GM19455 (cell line): ENCODE data around the gene F12.
A peak's percentile ranks its signal among the peaks of the same experiment; 100 is the strongest.

Source experiments
- ATAC-seq: cut with Tn5 transposase; IDR thresholded peaks from one replicate; pipeline ENCODE4 v1.9.1; 2021; ENCODE audit not compliant: unreplicated experiment

The F12 gene

DNA sequence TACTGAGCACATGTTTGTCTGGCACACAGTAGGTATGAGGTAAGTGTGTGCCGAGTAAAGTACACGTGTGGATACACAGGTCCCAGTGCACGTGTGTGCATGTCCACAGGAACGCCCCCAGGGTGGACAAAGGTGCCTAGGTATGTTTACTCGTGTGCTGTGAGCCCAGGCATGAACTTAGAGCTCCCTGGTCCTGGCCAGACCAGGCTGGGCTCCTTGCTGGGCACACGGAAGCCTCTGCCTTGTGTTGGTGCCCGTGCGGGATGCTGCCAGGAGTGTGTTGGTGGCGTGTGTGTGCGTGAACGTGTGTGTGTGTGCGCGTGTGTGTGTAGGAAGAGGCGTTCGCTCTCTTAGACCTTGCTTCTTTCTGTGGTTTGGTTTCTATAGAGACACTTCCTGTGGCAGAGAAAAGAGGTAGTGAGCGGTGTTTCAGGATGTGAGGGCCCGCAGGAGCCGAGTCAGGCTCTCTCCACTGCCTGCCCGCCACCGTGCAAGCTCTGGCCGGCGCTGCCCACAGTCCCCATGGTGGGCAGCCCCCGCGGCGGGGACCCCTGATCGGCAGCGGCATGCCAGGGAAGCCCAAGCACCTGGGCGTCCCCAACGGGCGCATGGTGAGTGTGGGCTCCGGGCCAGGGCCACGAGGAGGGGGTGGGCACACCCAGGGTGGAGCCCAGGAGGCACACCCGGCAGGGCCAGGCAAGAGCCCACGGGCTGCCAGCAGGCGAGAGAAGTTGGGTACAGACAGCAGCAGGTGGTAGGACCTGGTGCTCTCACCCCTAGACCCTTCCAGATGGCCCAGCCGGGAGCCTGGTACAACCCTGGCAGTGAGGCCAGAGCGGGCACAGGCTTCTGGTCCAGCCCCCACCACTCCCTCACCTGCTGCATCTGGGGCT is 51.7 kb downstream of the F12 start, which contains the start of gene RGS14:
Gene RGS14, plus strand, starts transcription at position 466 of the 893 bp plus-strand sequence. Its CDS starts 101 bp downstream, at position 567.
- peak; percentile 90 for ATAC-seq

DNA sequence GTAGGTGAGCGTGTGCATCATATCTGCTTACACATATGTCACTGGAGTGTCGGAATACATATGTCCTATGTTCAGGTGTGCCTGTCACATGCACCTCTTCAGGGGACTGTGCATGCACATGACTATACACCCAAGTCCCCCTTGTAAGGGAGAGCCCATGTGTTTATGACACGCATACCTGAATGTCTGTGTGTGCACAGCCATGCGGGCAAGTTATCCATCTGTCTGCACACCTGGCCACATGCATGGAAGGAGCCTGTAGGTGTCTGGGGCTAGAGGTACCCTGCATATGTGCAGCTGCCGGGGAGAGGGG is 52.3 kb downstream of the F12 start:
- ATAC-seq: no peak

DNA sequence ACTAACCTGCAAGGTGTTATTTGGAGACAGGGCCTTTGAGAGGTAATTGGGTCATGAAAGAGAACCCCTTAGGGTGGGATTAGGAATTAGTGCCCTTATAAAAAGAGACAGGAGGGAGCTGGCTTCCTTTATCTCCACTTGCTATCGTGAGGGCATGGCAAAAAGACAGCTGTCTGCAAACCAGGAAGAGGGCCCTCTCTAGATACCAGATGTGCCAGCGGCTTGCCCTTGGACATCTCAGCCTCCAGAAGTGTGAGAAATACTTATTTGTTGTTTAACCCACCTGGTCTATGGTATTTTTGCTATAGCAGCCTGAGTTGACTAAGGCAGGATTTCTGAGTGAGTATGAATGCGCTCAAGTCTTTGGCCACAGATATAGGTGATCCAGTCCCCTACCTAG is 52.6 kb downstream of the F12 start:
- ATAC-seq: no peak

DNA sequence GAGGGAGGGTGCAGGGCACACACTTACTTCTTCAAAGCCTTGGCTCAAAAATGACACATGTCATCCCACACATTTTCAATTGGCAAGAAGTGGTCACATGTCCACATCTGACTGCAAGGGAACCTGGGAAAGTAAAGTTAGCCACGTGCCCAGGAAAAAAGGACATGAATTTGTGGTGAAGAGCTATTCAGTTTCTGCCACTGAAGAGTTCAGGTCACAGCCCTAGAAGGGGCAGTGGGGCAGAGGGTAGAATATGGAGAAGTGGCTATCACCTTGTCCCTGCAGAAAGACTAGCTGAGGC is 53.5 kb downstream of the F12 start:
- no peak for ATAC-seq

DNA sequence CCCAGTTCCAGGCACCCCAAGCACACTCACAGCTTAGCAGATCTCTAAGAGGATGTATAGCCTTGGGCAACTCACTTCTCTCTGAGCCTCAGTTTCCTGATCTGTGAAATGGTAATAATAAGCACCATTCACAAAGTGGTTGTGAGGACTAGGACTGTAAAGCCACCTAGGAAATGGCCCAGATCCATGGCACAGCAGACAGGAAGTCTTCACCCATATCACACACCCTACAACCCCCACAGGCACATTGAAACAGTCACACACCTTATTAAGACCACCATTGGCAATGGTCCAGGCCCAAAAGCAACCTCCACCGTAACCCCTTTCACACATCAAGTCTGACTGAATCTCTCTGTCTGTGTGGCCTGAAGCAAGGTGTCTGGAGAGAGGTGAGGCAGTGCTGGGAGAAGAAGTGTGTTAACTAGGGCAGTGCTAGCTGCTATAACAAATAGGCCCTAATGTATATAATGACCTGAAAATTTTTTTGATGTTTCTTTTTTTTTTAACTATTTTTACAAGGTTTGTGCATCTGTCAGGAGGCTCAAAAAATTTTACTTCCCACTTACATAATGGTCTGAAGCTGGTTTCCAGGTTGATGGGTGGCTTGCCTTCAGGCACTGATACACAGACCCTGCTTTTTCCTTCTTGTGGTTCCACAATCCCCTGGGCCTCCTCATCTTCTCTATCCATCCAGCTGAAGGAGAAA is 54.0 kb downstream of the F12 start:
- no peak for ATAC-seq

DNA sequence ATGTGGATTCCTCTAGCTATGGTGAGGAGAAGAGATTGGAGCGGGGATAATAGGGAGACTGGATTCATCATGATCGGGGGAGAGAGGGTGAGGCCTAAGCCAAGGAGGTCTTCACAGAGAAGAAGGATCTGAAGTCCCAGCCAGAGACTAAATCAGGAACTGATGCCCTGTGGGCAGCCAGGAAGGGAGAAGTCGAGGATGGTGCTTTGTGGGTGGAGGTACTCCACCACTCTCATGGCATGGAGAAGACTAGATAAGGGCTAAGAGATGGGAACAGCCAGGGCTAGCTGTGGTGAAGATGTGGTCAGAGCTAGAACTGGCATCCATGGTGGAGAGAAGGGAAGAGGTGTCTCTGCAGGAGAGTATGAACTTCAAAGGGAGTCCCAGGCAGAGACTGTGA is 54.7 kb downstream of the F12 start:
- ATAC-seq: no peak

DNA sequence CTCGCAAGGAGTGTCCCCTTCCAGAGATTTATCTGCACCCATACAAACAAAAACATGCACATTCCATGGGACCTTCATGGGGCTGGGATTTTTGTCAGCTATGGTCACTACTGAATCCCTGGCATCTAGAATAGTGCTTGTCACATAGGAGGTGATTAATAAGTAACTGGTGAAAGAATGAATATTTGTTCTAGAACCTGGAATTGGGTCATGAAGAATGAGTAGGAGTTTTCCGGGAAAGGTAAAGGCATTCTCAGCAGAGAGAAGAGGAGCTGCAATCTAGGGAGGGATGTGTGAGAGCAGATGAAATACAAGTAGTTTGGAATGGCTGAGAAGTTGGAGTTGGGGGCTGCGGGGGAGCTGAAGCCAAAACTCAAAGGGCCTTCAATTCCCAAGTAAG is 55.1 kb downstream of the F12 start:
- no peak for ATAC-seq

DNA sequence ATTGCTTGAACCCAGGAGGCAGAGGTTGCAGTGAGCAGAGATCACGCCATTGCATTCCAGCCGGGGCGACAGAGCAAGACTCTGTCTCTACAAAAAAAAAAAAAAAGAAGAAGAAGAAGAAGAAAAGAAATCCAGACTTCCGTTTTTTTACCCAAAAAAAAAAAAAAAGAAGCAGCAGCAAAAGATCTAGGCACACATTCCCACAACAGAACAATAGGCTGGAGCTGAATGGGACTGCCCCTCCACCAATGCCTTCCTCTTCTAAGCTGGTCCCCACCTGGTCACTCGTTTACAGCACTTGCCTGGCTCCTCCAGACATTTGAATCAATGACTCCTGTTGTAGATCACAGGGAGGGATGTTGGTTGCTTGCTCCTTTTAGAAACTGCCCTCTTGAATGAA is 56.3 kb downstream of the F12 start:
- no peak for ATAC-seq
